GM12878 (cell line): ENCODE results near the gene IGF2BP1.

Experiments
- CEBPZ ChIP-seq: fragments of 150-350 bp; IDR thresholded peaks from 2 replicates; pipeline ENCODE4 v1.6.1; 2016; ENCODE audit warnings: low read depth, low read length
- CREB1 ChIP-seq: IDR thresholded peaks from 2 replicates; pipeline ENCODE4 v1.6.1; 2012; ENCODE audit warnings: low read depth, mild to moderate bottlenecking, inconsistent platforms
- PAX5 ChIP-seq: IDR thresholded peaks from 2 replicates; pipeline ENCODE4 v1.6.1; 2011; ENCODE audit warnings: low read depth, low read length, borderline replicate concordance
- PBX3 ChIP-seq: IDR thresholded peaks from 2 replicates; pipeline ENCODE4 v1.6.1; 2011; ENCODE audit warnings: mild to moderate bottlenecking, low read depth, low read length, moderate library complexity; ENCODE audit not compliant: insufficient replicate concordance

GRCh38 chr17:49085565-49086315 is 88.6 kb downstream of the IGF2BP1 start:
- TF ChIP-seq CREB1 (no peak), PBX3 (no peak), PAX5 (no peak), CEBPZ (no peak)
